ENCODE measurements around the gene PRR20G. TPM values are rescaled to one million over a fixed set of nuclear protein-coding genes. Genes with fewer than 3 reads are reported as not detected.

Gene PRR20G
- total RNA-seq, 1 donor from 2014 or later = not detected

GRCh38 chr3:127252446-127252845 lies 35.4 kb downstream of the PRR20G start:
- no peak overlapping the region for H3K4me3 ChIP-seq (ENCODE audit: low read length in 3 of 3)
- H3K9ac ChIP-seq (ENCODE audit: low read depth in 1 of 3, low read length in 3 of 3) = no peak overlapping the region
- H3K27ac ChIP-seq (ENCODE audit: low read depth, low read length) = no peak overlapping the region
- no peaks in the 10 kb centered on the region for H3K9me3 ChIP-seq (ENCODE audit: control insufficient read depth in 3 of 3, low read length in 3 of 3)
- H3K27me3 ChIP-seq (ENCODE audit: control insufficient read depth in 3 of 3, insufficient read depth in 3 of 3, low read length in 3 of 3) = peaks cover 2 to 4% (median 3%) of the 10 kb centered on the region in 3 donors
- no peaks in the 10 kb centered on the region for H3K4me1 ChIP-seq (ENCODE audit: control insufficient read depth in 3 of 3, insufficient read depth in 3 of 3, low read length in 3 of 3)
- no peaks in the 10 kb centered on the region for H3K36me3 ChIP-seq (ENCODE audit: control insufficient read depth in 3 of 3, insufficient read depth in 3 of 3, low read length in 3 of 3)

- Histone ChIP-seq H3K27ac (ENCODE audit: low read depth, low read length) (no peak overlapping the region), H3K27me3 (ENCODE audit: control insufficient read depth in 3 of 3, insufficient read depth in 3 of 3, low read length in 3 of 3) (peaks cover 2 to 4% (median 3%) of the 10 kb centered on the region in 3 donors), H3K36me3 (ENCODE audit: control insufficient read depth in 3 of 3, insufficient read depth in 3 of 3, low read length in 3 of 3) (no peaks in the 10 kb centered on the region), H3K9ac (ENCODE audit: low read depth in 1 of 3, low read length in 3 of 3) (no peak overlapping the region), H3K4me1 (ENCODE audit: control insufficient read depth in 3 of 3, insufficient read depth in 3 of 3, low read length in 3 of 3) (no peaks in the 10 kb centered on the region), H3K9me3 (ENCODE audit: control insufficient read depth in 3 of 3, low read length in 3 of 3) (no peaks in the 10 kb centered on the region), H3K4me3 (ENCODE audit: low read length in 3 of 3) (no peak overlapping the region)
These were observed 37.8 kb downstream of the PRR20G start for GRCh38 chr3:127250032-127250431.

GRCh38 chr3:127247292-127247691 lies 40.6 kb downstream of the PRR20G start:
- Histone ChIP-seq H3K9ac (ENCODE audit: low read depth in 1 of 3, low read length in 3 of 3) (no peak overlapping the region), H3K4me3 (ENCODE audit: low read length in 3 of 3) (no peak overlapping the region), H3K9me3 (ENCODE audit: control insufficient read depth in 3 of 3, low read length in 3 of 3) (no peaks in the 10 kb centered on the region), H3K27me3 (ENCODE audit: control insufficient read depth in 3 of 3, insufficient read depth in 3 of 3, low read length in 3 of 3) (peaks cover 0 to under 1% (median 0%) of the 10 kb centered on the region in 3 donors), H3K27ac (ENCODE audit: low read depth, low read length) (no peak overlapping the region), H3K4me1 (ENCODE audit: control insufficient read depth in 3 of 3, insufficient read depth in 3 of 3, low read length in 3 of 3) (no peaks in the 10 kb centered on the region), H3K36me3 (ENCODE audit: control insufficient read depth in 3 of 3, insufficient read depth in 3 of 3, low read length in 3 of 3) (no peaks in the 10 kb centered on the region)

GRCh38 chr3:127238602-127239001 lies 49.2 kb downstream of the PRR20G start:
- no peak overlapping the region for H3K4me3 ChIP-seq (ENCODE audit: low read length in 3 of 3)
- no peak overlapping the region for H3K27ac ChIP-seq (ENCODE audit: low read depth, low read length)
- H3K9me3 ChIP-seq (ENCODE audit: control insufficient read depth in 3 of 3, low read length in 3 of 3) = no peaks in the 10 kb centered on the region
- peaks cover 0 to 5% (median 0%) of the 10 kb centered on the region in 3 donors for H3K27me3 ChIP-seq (ENCODE audit: control insufficient read depth in 3 of 3, insufficient read depth in 3 of 3, low read length in 3 of 3)
- no peak overlapping the region for H3K9ac ChIP-seq (ENCODE audit: low read depth in 1 of 3, low read length in 3 of 3)
- no peaks in the 10 kb centered on the region for H3K36me3 ChIP-seq (ENCODE audit: control insufficient read depth in 3 of 3, insufficient read depth in 3 of 3, low read length in 3 of 3)
- no peaks in the 10 kb centered on the region for H3K4me1 ChIP-seq (ENCODE audit: control insufficient read depth in 3 of 3, insufficient read depth in 3 of 3, low read length in 3 of 3)

- H3K27ac ChIP-seq (ENCODE audit: low read depth, low read length) = no peak overlapping the region
- H3K27me3 ChIP-seq (ENCODE audit: control insufficient read depth in 3 of 3, insufficient read depth in 3 of 3, low read length in 3 of 3) = peaks cover 0 to 5% (median 0%) of the 10 kb centered on the region in 3 donors
- no peak overlapping the region for H3K4me3 ChIP-seq (ENCODE audit: low read length in 3 of 3)
- H3K36me3 ChIP-seq (ENCODE audit: control insufficient read depth in 3 of 3, insufficient read depth in 3 of 3, low read length in 3 of 3) = no peaks in the 10 kb centered on the region
- H3K9ac ChIP-seq (ENCODE audit: low read depth in 1 of 3, low read length in 3 of 3) = no peak overlapping the region
- H3K9me3 ChIP-seq (ENCODE audit: control insufficient read depth in 3 of 3, low read length in 3 of 3) = no peaks in the 10 kb centered on the region
- H3K4me1 ChIP-seq (ENCODE audit: control insufficient read depth in 3 of 3, insufficient read depth in 3 of 3, low read length in 3 of 3) = no peaks in the 10 kb centered on the region
These were observed 50.0 kb downstream of the PRR20G start for GRCh38 chr3:127237835-127238234.

GRCh38 chr3:127235706-127236105 lies 52.1 kb downstream of the PRR20G start:
- Histone ChIP-seq H3K27ac (ENCODE audit: low read depth, low read length) (no peak overlapping the region), H3K9ac (ENCODE audit: low read depth in 1 of 3, low read length in 3 of 3) (no peak overlapping the region), H3K4me1 (ENCODE audit: control insufficient read depth in 3 of 3, insufficient read depth in 3 of 3, low read length in 3 of 3) (no peaks in the 10 kb centered on the region), H3K36me3 (ENCODE audit: control insufficient read depth in 3 of 3, insufficient read depth in 3 of 3, low read length in 3 of 3) (no peaks in the 10 kb centered on the region), H3K4me3 (ENCODE audit: low read length in 3 of 3) (no peak overlapping the region), H3K9me3 (ENCODE audit: control insufficient read depth in 3 of 3, low read length in 3 of 3) (no peaks in the 10 kb centered on the region), H3K27me3 (ENCODE audit: control insufficient read depth in 3 of 3, insufficient read depth in 3 of 3, low read length in 3 of 3) (peaks cover 0 to 5% (median 0%) of the 10 kb centered on the region in 3 donors)

- Histone ChIP-seq H3K27me3 (ENCODE audit: control insufficient read depth in 3 of 3, insufficient read depth in 3 of 3, low read length in 3 of 3) (no peaks in the 10 kb centered on the region), H3K4me3 (ENCODE audit: low read length in 3 of 3) (no peak overlapping the region), H3K9me3 (ENCODE audit: control insufficient read depth in 3 of 3, low read length in 3 of 3) (no peaks in the 10 kb centered on the region), H3K4me1 (ENCODE audit: control insufficient read depth in 3 of 3, insufficient read depth in 3 of 3, low read length in 3 of 3) (no peaks in the 10 kb centered on the region), H3K9ac (ENCODE audit: low read depth in 1 of 3, low read length in 3 of 3) (no peak overlapping the region), H3K36me3 (ENCODE audit: control insufficient read depth in 3 of 3, insufficient read depth in 3 of 3, low read length in 3 of 3) (no peaks in the 10 kb centered on the region), H3K27ac (ENCODE audit: low read depth, low read length) (no peak overlapping the region)
These were observed 53.1 kb downstream of the PRR20G start for GRCh38 chr3:127234778-127235177.

Small RNA genes within 50 kb of the gene (small RNA-seq; reads per million reads assigned to genes)
- not detected for gene RNU6-1047P

Other genes starting within 250 kb of the PRR20G start
- not detected for gene PRR23E, start 94.9 kb downstream of the PRR20G start, total RNA-seq

Data from skeletal muscle tissue (tissue), 5 donors.